Peyer's patch (tissue), 4 donors: ENCODE data around the gene SYN1.

Source experiments
- POLR2A ChIP-seq, 2 donors: fragments of 450-650 bp; IDR thresholded peaks; one replicate each; pipeline ENCODE4 v1.5.1; 2017; ENCODE audit warnings: antibody characterized with exemption in 2 of 2, mild to moderate bottlenecking in 2 of 2, moderate library complexity in 2 of 2
- TF ChIP-seq, protein P1 (sequence below), 6 experiments: fragments of 450-650 bp in 4 of 6; fragments of 200-600 bp in 2 of 6; sonication (generic) in 1 of 6; IDR thresholded peaks; one replicate each; pipeline ENCODE4 v1.5.1; 2017 to 2019; ENCODE audit warnings: antibody characterized with exemption in 6 of 6, mild to moderate bottlenecking in 3 of 6, moderate library complexity in 1 of 6

DNA sequence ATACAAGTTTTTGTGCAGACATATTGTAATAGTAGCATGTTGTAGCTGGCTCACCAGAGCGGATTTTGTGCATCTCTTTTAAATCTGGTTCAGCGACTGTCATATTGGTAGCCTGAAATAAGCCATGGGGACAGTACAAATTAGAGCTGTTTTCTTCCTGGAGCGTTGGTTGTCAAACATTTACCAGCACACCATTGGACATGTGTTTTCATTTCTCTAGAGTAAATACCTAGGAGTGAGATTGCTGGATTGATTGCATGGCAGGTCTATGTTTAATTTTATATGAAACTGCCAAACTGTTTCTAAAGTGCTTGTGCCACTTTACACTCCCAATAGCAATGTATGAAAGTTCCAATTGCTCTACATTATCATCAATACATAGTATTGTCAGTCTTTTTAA is 61.2 kb downstream of the SYN1 start:
- TF ChIP-seq, protein P1, sequence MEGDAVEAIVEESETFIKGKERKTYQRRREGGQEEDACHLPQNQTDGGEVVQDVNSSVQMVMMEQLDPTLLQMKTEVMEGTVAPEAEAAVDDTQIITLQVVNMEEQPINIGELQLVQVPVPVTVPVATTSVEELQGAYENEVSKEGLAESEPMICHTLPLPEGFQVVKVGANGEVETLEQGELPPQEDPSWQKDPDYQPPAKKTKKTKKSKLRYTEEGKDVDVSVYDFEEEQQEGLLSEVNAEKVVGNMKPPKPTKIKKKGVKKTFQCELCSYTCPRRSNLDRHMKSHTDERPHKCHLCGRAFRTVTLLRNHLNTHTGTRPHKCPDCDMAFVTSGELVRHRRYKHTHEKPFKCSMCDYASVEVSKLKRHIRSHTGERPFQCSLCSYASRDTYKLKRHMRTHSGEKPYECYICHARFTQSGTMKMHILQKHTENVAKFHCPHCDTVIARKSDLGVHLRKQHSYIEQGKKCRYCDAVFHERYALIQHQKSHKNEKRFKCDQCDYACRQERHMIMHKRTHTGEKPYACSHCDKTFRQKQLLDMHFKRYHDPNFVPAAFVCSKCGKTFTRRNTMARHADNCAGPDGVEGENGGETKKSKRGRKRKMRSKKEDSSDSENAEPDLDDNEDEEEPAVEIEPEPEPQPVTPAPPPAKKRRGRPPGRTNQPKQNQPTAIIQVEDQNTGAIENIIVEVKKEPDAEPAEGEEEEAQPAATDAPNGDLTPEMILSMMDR (IDR thresholded peaks at IDR 0.05) = no peak
- no peak for TF ChIP-seq POLR2A (IDR thresholded peaks at IDR 0.05)
